Urothelium cell line (cell line): Measurements from ENCODE around the gene PLXDC1.

Source experiments
- DNase-seq: peaks from one replicate; pipeline ENCODE4 v3.0.0; 2011; ENCODE audit warnings: low spot score, mixed read lengths
- FAIRE-seq: peaks from 2 replicates; lab custom pipeline; 2011; peaks lifted over from hg19 to GRCh38; lab: Jason Lieb, UNC

Gene PLXDC1

DNA sequence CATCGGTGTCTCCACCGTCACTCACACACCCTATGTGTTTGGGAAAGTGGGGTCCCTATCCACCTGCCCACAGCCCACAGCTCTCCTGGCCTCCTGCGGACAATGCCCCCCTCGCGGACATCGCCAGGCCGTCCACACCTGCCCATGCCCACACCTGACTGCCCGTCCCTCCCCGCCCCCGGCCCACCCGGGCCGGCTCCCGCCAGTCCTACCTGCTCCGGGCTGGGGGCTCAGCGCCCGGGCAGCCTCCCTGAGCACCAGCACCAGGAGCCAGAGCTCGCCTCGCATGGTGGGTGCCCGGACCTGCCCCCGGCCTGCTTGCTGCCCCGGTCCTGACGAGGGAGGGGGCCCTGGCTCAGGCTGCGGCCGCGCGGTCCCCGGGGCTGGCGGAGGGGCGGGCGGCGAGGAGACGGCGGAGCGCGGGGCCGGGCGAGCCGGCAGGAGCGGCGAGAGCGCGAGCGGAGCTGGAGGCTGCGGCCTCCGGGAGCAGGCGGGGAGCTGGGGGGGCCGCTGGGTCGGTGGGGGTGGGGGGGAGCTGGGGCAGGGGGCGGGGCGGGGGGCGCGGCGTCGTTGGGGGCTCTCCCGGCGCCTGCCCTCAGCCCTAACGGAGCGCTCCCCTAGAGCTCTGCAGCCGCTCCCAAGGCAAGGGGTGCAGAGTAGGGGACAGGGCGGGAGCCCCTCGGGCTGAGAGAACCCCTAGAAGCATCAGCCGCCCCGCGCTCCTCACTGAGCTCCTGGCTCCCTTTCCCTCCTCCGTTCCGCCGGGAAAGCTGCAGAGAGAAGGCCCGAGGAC lies at the start of gene PLXDC1:
PLXDC1 (minus strand) TSS at position 488 of the 793 bp plus-strand sequence; CDS start at position 288, 200 bp downstream.
- no peak for DNase-seq
- no peak for FAIRE-seq

- FAIRE-seq, result no peak
- DNase-seq, result no peak
These were observed 49.6 kb upstream of the PLXDC1 start for GRCh38 chr17:39200957-39201510.

DNA sequence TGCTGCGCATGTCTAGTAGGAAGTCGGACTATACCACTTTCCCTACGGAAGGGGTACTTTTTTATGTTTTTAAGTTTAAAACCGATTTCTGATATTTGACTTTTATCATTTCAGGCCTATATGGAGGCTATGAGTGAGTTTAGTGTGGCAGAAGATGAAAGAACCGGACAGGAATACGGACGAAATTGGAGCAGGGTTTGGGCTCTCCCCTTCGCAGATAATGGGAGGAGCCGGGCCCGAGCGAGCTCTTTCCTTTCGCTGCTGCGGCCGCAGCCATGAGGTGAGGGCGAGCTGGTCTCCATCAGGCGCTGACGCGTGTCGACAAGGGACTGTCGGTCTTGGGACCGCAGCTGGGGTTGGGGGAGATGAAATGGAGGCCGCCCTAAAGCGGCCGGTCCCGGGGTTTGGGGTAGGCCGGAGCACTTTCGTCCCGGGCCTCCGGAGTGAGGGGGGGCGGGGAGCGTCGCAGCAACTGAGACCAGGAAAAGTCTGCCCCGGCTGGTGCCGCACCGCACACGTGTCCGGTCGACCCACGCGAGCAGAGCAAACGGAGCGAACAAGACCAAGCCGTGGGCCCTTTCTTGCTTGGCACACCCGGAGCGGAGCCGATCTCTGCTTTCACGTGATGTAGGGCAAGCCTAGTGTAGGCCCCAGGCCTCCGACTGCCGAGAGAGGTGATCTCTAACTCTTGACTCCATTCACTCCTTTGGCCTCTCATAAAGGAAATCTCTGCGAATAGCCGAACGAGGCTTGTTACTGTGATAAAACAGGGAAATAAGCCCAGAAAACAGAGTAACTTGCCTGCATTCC lies 48.8 kb upstream of the PLXDC1 start, which contains the start of gene RPL19:
RPL19 (plus strand) TSS at position 214 of the 810 bp plus-strand sequence; CDS start at position 276, 62 bp downstream.
- peak; percentile 87 for DNase-seq
- no peak for FAIRE-seq

DNA sequence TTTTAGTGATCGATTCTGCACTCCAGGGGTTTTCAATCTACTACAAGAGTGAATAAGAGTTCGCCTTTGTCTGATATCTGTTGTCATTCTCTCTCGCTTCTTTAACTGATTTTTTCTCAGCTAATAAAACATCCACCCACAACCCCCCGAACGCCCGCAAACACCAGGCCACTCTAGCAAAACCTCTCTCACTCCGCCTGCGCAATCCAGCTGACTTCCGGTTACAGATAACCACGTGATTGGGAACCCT lies 48.3 kb upstream of the PLXDC1 start:
- FAIRE-seq (peak; percentile 5), DNase-seq (peak; percentile 94)

GRCh38 chr17:39198186-39198566 lies 46.7 kb upstream of the PLXDC1 start:
- FAIRE-seq (no peak), DNase-seq (no peak)

DNA sequence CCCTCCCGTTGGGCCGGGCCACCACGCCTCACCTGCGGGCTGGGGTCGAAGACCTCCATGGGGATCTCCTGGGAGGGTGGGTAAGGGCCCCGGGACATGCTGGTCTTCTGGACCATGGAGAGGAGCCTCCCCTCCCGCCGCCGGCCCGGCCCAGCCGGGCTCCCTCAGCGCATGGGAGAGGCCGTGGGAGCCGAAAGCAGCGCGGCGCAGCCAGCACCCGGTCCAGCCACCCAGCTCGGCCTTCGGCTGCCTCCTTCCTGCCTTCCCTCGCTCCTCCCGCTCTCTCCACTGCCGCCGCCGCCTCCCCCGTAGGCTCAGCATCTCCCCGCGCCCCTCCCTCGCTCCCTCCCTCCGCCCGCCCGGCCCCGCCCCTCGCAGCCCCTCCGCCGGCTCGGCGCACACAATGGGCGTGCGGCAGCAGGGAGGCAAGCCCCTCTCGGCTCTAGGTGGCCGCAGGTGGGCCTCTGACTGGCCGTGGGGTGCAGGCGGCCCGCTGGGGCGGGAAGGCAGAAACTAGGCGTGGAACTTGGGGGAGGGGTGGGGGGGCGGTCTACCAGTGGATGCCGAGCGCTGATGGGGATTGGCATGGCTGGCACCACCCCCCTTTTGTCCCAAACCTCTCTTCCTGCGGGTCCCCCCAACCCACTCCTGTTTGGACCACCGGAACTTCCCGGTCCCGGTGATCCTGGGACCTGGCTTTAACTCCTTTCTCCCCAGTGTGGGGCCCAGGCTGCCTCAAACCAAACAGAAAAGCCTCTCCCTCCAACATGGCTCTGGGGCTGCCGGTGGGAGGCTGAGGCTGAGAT lies 46.1 kb upstream of the PLXDC1 start, which contains the start of gene CACNB1:
CACNB1 (minus strand) TSS at position 290 of the 806 bp plus-strand sequence; CDS start at position 116, 174 bp downstream.
- FAIRE-seq, result peak; percentile 72

GRCh38 chr17:39196808-39197291 lies 45.4 kb upstream of the PLXDC1 start:
- FAIRE-seq, result peak; percentile 5
- peak; percentile 75 for DNase-seq

More for the DNA sequence above, 46.1 kb upstream of the PLXDC1 start, which contains the start of gene CACNB1:
- peak; percentile 92 for DNase-seq

DNA sequence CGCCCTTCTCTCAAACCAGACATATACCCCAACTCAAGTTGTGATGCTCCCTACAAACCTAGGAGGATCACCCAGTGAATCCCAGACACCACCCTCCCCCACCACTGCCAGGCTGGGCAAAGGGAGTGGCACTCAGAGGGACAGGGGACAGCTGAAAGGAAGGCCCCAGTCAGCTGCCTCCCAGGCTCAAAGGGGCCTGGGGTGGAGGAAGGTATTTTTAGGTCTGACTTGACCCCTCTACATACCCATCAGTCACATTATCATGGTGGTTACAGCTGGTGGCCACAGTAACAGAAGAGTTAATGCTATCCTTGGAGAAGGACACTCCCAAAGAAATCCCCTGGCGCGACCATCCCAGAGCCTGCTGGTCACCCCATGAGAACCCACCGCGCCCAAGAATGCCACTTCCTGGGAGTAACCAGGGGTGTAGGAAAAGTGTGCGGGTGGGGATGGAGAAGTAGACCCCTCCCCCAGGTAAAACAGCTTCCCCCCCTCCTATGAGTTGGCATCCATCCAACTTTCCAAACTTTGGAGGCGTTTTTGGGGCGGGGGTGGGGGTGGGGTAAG lies 44.9 kb upstream of the PLXDC1 start:
- DNase-seq (no peak), FAIRE-seq (no peak)

GRCh38 chr17:39195568-39196160 lies 44.2 kb upstream of the PLXDC1 start:
- FAIRE-seq (no peak), DNase-seq (no peak)

- FAIRE-seq (no peak), DNase-seq (no peak)
These were observed 43.6 kb upstream of the PLXDC1 start for GRCh38 chr17:39194985-39195524.

DNA sequence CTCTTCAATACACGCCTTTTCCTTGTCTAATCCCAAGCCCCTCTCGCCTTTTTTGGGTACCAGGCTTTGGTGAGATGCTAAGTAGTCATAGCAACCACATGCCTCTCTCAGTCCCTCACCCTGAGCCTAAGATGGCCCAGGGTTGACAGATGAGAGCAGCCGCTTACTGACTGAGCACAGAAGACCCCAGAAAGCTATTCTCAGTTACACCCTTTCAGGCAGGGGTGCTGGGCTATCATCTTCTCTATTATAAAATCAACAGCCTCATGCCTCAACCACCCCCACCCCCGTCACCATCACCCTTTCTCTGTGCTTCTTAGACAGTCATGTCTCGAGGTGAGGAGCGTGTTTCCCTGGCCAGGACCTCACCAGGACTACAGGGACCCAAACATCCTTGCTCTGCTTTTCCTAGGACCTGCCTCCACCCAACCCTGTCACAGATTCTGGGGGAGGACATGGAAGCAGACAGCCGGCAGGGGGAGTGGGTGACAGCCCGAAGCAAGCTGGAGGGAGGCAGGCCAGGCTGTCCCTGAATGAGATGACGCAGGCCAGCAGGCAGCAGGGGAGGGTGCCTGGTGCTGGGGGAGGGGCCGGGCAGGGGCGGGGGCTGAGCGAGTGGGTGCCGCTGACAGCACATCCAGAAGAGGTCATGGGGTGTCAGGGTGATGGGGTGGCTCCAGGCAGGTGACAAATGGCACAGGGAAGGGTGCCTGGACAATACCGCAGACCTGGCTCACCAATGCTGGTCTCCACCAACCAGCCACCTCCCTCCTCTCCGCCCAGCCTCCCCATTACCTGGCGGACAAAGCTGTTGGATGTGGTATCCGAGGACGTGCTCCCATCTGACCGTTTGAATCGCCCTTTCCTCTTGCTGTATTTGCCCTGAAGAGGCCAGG lies 42.9 kb upstream of the PLXDC1 start:
- FAIRE-seq (peak; percentile 77), DNase-seq (peak; percentile 85)

DNA sequence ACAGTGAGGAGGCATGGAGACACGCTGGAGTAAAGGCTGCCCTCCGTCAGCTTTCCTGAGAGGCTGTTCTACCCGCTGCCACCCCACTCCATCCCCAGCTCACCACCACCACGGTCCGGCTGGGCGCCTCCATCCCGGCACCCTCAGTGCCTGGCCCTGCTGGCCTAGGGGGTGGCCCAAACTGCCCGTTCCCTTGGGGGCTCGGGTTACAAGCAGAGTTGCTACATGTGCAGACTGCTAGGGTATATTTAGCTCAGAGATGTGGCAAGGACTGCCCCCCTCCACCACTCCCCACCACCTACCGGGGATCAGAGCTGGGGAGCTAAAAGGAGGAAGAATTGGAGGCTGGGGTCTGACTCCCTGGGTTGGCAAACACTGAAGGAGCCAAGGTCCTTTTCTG lies 41.9 kb upstream of the PLXDC1 start:
- no peak for DNase-seq

DNA sequence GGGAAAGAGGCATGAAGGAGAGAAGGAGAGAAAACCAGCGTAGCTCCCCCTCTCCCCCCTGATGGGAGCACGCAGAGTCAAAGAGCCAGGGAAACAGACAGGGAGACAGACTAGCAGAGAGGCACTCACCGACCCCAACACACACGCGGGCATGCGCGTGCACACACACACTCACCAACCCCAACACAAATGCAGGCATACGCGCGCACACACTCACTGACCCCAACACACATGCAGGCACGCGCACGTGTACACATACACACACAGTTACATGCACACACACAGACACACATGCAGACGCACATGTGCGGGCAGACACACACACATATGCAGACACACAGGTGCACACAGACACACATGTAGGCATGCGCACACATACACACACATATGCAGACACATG lies 41.5 kb upstream of the PLXDC1 start:
- DNase-seq (no peak), FAIRE-seq (peak; percentile 89)

More for the DNA sequence above, 41.9 kb upstream of the PLXDC1 start:
- FAIRE-seq, result no peak

- no peak for DNase-seq
- FAIRE-seq, result peak; percentile 80
These were observed 40.5 kb upstream of the PLXDC1 start for GRCh38 chr17:39191750-39192510.

GRCh38 chr17:39187152-39187830 lies 35.9 kb upstream of the PLXDC1 start:
- no peak for FAIRE-seq
- DNase-seq, result no peak

DNA sequence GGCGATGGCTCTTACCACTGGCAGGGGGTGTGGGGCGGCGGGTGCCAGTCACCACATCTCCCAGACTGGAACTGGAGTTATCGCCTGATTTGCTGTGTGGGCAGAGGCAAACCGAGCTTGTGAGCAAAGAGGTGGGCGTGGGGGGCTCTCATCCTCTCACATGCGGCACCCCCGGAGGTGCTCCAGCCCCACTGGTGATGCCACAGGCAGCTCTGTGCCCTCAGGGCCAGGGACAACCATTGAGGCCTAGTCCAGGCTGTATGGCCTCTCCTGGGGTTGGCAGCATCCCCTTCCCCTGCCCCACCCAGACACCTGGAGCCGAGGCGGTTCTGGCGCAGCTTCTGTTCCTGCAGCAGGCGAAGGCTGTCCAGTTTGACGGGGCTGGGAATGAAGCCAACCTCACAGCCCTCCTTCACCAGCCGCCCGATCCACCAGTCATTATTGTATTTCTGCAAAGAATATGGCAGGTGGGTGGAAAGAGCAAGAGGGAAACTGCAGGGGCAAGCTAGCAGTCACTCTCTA lies 35.1 kb upstream of the PLXDC1 start:
- no peak for FAIRE-seq

DNA sequence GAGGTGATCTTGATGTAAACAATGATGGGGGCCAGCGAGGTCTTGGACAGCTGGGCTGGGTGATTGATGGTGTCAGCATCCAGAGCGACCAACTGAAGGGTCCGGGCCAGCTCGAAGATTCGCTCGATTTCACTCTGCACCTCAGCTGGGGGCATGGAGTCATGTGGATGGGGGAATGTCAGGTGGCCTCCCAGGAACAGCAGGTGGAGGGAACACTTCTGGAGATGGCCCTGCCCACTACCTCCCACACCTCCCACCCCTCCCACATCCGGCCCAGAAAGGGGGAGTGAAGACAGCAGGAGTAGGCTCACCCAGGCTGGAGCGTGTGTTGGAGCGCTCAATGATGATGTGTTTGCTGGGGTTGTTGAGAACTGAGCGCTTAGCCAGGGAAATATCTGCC lies 32.3 kb upstream of the PLXDC1 start:
- FAIRE-seq, result no peak

More for the DNA sequence above, 35.1 kb upstream of the PLXDC1 start:
- DNase-seq, result no peak

More for the DNA sequence above, 32.3 kb upstream of the PLXDC1 start:
- no peak for DNase-seq
